GM18499 (cell line): ENCODE measurements around the gene MTURN.

ENCODE experiments used
- ATAC-seq: cut with Tn5 transposase; IDR thresholded peaks from one replicate; pipeline ENCODE4 v1.9.1; 2021; ENCODE audit warnings: moderate number of reproducible peaks; ENCODE audit not compliant: insufficient read depth, unreplicated experiment

The MTURN gene

DNA sequence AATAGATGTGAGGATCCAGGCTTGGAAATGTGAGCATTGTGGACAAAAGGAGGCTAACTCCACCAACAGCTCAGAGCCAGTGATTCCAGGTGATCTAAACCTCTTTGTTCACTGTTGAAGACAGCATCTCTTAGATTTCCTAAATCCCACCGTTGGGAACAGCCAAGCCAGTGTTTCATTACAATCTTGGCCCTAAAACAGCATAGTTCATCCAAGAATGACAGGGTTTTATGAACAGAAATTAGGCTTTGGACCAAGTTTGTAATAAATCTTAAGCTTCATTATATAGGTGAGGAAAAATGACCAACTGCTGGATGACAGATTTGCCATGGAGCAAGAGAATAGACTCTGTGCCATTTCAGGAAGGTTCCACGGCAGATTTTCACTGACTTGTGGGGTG lies 65.8 kb downstream of the MTURN start:
- no peak for ATAC-seq

DNA sequence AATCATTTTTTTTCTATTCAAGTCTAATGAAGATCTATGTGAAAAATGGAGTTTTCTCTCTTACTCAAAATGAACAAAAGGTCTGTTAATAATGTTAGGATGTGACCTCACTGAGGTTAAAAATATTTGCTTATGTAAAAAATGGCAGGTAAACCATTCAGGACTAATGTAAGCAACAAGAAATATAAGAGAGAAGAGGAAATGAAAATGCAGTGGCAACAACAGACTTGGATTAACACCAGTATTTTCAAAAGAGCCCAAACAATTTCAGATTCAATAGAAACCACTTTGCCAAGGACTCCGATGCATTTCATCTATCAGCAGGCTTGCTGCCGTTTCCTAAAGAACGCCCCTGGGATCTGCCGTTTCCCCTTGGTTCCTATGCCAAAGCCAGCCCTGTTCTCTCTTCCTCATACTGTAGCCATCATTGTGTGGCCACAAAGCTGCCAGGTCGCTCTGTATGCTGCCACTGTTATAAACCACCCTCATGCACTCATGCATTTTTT lies 66.4 kb downstream of the MTURN start:
- ATAC-seq = peak; percentile 86

DNA sequence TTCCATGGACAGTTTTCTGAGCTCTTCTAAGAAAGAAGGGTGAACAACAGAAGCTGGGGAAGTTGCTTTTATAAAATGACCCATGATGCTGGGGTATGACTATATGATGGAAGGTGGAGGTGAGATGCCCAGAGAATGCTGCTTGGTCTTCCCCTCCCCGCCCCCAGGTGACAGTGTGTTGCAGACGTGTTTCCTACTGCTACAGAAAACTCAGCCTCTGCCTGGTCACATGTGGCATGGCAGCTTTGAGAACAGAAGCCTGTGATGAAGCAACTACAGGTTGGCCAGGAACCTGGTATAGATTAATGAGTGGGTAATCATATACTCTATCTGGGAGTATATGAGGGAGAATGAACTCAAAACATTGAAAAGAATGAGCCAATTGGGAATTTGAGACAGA lies 67.1 kb downstream of the MTURN start:
- ATAC-seq = no peak

DNA sequence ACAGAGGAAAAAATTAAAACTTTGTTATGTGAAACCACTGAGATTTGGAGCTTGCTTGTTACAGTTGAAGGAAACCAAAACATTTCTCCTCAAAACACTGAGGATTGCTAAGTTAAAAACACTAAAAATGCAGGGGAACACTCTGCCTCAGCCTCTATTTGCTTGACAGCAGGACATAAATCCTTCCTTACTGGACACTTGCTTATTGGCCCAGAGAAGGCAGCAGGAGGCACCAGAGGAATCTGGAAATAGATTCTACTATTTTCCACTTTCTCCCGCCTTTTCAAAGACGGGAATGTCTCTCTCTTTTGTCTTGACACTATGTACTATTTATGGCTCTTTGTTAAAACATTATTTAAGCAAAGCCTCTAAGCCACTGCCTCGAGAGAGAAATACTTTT lies 67.9 kb downstream of the MTURN start:
- no peak for ATAC-seq

DNA sequence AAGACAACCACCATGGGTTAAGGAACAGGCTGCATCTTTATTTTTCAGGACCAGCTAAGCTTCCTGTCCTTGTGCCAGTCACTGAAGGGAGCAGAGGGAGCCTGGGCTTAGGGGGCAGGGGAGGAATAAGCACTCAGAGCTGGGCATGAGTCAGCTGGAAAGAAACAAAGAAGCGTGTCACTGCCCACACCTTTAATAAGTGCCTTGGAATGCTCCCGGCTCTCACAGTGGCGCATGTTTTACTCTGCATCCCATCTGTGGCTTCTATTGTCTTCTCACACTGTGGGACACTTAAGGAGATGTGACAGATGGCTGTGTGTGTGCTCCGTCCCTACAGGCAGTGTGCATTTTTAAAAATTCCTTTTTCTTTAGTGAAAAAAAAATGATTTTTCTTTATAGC lies 71.7 kb downstream of the MTURN start:
- no peak for ATAC-seq

DNA sequence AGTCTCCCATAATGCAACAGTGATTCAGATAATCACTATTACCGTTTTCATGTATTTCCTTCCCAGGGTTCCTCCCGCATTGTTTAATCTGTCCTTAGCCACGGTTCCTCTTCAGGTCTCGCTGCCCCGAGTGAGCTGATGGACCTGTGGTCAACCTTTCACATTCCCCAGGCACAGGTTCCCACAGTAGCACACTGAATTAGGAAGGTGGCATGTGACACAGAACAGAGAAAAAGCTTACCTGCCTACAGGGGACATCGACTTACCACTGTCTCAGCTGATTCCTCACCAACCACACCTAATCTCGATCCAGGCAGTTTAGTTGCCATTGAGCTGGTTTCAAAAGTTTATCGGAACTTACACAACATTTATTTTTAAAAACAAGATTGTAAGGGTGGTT lies 72.2 kb downstream of the MTURN start:
- ATAC-seq = no peak

DNA sequence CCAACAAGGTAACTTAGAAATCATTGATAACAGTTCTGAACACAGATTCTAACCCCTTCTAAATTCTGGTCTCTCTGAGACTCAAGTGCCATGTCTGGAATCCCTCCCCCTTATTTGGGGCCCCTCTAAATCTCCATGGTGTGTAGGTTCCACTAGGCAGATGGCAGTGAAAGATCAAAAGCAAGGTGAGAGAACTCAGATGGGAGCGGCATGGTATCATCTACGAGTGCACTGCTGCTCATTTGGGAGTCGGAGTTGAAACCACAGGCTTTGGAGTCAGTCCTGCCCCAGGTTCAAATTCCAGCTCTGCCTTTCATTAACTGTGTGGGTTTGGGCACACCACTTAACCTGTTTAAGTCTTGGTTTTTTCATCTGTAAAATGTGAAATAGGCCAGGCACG lies 72.6 kb downstream of the MTURN start:
- no peak for ATAC-seq

DNA sequence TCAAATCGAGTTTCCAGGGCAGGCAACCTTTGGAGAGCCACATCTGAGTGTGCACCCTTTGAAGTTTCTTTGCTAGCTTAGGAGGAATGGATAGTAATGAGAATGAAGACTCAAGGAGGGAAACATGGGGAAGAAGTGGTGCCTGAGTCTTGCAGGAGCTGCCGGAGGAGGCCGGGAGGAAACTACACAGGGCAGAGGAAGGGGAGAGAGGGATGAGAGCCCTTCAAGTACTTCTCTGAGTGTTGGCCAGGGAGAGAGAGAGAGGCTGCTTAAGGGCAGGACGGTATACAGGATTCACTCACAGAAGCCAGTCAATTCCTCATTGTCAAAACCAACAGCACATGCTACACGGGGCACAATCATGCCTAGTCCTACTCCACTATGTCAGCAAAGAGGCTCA lies 75.2 kb downstream of the MTURN start:
- ATAC-seq = no peak
